ENCODE results near the gene UAP1L1.

The UAP1L1 gene

DNA sequence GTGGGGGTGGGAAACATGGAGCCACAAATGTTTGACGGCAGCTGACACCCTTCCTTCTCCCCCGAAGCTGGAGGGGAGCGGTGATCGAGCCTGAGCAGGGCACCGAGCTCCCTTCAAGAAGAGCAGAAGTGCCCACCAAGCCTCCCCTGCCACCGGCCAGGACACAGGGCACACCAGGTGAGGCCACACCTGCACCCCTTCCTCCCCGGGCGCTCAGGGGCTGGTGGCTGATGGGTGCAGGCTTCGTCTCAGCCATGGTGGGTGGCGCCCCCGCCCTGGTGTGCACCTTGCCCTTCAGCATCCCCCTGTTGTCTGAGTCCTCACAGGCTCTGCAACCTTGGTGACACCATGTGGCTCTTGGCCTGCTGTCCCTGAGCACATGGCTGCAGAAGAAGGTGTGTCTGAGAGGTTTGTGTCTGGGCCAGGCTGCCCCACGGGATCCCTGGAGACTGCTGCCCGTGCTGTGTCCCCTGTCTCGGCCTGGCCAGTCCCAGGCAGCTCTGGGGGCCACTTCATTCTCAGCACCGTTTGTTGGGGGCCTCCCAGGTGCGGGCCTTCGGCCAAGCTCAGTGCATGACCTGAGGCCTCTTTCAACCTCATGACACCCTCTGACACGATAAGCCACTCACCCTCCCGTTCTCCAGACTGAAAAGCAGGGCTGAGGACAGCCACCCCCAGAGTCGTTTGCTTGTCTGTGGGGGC is 20.6 kb downstream of the UAP1L1 start:
- DNase-seq (ENCODE audit: low read depth), result no peak

DNA sequence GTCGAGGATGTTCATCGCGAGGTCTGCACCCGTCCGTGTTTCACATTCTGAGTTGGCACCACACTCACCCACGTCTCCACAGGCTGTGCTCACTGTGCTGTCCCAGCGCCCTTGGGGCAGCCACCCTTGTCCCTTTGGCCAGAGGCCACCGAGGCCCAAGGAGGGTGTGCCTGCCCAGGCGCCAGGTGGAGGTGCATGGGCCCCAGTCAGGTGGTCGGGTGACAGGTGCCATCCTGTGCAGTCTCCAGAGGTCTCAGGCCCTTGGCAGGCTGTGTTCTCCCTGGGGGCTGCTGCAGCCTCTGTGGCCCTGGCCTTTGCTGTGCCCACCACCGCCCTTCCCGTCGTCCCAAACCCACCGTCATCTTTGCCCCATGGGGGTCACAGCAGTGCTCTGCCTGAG is 21.9 kb downstream of the UAP1L1 start:
- no peak for DNase-seq (ENCODE audit: low read depth)

DNA sequence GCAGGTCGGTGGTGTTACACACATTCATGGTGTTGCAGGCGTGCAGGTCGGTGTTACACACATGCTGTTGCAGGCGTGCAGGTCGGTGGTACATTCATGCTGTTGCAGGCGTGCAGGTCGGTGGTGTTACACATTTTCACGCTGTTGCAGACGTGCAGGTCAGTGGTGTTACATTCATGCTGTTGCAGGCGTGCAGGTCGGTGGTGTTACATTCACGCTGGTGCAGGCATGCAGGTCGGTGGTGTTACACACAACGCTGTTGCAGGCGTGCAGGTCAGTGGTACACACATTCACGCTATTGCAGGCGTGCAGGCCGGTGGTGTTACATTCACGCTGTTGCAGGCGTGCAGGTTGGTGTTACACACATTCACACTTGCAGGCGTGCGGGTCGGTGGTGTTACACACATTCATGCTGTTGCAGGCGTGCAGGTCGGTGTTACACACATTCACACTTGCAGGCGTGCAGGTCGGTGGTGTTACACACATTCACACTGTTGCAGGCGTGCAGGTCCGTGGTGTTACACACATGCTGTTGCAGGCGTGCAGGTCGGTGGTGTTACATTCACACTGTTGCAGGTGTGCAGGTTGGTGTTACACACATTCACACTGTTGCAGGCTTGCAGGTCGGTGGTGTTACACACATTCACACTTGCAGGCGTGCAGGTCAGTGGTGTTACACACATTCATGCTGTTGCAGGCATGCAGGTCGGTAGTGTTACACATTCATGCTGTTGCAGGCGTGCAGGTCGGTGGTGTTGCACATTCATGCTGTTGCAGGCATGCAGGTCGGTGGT is 26.1 kb downstream of the UAP1L1 start:
- DNase-seq (ENCODE audit: low read depth), result no peak

- DNase-seq (ENCODE audit: low read depth), result no peak
These were observed 28.7 kb downstream of the UAP1L1 start for GRCh38 chr9:137105814-137106661.

DNA sequence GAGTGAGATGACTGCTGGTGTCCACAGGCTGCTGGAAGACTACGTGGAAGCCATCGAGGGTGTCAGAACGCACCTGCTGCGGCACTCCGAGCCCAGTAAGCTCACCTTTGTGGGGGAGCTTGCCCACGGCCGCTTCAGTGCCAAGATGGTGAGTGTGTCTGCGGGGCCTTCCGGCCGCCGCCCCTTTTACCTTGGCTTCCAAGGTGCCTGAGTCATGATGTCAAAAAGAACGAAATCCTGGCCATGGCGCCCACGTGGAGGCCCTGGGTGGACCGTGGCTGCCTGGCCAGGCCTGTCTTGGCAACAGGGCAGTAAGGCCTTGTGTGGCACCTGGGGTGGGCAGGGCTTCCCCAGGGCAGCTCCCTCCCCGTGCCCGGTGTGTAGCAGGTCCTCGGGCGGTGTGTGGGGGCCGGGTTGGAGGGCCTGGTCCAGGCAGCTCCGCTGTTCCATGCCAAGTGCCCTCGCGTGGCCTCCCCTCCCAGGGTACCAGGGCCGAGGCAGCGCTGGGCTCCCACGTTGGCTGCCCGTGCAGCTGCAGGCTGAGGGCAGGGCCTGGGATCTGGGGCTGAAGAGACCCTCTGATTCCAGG is 29.4 kb downstream of the UAP1L1 start:
- no peak for DNase-seq (ENCODE audit: low read depth)

DNA sequence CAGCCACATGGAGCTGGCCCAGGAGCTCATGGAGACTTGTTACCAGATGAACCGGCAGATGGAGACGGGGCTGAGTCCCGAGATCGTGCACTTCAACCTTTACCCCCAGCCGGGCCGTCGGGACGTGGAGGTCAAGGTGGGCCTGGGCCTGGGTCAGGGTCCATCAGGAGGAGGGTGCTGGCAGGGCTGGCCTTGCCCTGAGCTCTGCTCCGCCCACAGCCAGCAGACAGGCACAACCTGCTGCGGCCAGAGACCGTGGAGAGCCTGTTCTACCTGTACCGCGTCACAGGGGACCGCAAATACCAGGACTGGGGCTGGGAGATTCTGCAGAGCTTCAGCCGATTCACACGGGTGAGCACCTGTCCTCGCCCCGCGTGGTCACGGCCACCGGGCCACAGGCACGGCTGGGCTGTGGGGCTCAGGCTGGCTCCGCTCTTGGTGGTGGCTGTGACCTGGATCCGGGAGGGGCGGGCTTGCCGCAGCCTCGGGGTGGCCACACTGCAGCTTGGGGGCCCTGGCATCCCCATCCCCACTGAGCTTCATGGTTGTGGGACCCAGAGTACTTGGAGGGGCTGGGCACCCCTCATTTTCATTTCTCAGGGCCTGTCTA is 30.1 kb downstream of the UAP1L1 start:
- DNase-seq (ENCODE audit: low read depth), result no peak

GRCh38 chr9:137107982-137108381 is 30.7 kb downstream of the UAP1L1 start:
- DNase-seq (ENCODE audit: low read depth), result no peak

DNA sequence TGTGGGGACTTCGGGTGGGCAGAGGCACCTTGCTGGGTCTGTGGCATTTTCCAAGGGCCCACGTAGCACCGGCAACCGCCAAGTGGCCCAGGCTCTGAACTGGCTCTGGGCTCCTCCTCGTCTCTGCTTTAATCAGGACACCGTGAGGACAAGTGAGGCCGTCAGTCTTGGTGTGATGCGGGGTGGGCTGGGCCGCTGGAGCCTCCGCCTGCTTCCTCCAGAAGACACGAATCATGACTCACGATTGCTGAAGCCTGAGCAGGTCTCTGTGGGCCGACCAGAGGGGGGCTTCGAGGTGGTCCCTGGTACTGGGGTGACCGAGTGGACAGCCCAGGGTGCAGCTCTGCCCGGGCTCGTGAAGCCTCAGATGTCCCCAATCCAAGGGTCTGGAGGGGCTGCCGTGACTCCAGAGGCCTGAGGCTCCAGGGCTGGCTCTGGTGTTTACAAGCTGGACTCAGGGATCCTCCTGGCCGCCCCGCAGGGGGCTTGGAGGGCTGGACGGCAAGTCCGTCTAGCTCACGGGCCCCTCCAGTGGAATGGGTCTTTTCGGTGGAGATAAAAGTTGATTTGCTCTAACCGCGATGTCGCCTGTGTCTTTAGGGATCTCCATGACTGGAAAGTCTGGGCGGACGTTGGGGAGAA is 31.4 kb downstream of the UAP1L1 start:
- no peak for DNase-seq (ENCODE audit: low read depth)

- no peak for DNase-seq (ENCODE audit: low read depth)
These were observed 32.2 kb downstream of the UAP1L1 start for GRCh38 chr9:137109250-137110146.

- DNase-seq (ENCODE audit: low read depth), result no peak
These were observed 33.0 kb downstream of the UAP1L1 start for GRCh38 chr9:137110147-137110910.

DNA sequence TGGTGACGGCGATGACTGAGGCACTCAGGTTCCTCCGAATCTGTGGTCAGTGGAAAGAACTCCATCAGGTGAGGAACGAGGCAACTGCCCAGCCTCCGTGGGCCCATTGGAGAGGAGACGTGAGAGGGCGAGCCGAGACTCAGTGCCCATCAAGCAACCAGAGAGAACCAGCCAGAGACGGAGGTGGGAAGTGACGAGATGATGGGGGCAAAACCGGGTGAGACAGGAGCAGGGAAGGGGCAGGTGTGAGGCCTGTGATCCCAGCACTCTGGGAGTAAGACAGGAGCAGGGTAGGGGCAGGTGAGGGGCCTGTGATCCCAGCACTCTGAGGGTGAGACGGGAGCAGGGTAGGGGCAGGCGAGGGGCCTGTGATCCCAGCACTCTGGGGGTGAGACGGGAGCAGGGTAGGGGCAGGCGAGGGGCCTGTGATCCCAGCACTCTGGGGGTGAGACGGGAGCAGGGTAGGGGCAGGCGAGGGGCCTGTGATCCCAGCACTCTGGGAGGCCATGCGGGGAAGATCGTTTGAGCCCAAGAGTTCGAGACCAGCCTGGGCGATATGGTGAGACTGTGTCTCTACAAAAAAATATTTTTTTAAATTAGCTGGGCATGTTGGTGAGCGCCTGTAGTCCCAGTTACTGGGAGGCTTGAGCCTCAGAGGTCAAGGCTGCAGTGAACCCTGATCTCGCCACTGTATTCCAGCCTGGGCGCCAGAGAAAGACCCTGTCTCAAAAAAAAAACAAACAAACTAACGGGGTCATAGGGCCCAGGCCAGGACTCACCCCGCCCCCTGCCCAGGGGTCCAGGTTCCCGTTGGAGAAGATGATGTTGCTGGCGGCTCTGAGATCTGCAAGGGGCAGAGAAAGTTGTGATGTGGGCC is 33.8 kb downstream of the UAP1L1 start:
- DNase-seq (ENCODE audit: low read depth), result no peak

- no peak for DNase-seq (ENCODE audit: low read depth)
These were observed 34.7 kb downstream of the UAP1L1 start for GRCh38 chr9:137111788-137112563.

GRCh38 chr9:137112564-137113384 is 35.5 kb downstream of the UAP1L1 start:
- DNase-seq (ENCODE audit: low read depth), result no peak

DNA sequence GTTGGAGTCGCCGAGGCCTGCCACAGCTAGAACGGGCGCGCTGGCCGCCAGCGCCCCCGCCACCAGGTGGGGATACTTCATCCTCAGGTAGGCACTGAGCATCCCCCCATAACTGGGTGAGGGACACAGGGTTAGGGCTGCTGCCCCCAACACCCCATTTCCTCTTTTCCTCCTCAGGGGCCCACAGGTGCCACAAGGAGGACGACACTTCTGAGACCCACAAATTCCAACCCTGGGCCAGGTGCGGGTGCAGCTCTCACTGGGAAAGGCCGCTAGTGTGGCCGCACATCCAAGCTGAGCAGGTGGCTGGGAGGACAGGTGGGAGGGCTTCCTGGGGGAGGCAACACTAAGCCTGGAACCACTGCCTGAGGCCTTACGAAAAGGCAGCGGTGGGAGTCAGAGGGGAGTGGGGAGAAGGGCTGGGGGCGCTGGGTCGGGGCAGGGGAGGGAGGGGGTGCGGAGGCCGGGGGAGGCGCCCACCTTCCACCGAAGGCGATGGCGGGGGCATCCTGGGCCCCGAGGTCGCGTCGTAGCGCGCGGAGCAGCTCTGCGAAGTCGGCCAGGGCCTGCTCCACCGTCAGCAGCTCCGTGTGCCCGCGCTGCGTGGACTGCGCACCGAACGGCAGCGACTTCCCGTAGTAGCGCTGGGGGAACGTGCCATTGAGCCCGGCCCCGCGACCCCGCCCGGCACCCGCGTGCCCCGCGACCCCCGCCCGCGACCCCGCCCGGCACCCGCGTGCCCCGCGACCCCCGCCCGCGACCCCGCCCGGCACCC is 36.3 kb downstream of the UAP1L1 start:
- no peak for DNase-seq (ENCODE audit: low read depth)

DNA sequence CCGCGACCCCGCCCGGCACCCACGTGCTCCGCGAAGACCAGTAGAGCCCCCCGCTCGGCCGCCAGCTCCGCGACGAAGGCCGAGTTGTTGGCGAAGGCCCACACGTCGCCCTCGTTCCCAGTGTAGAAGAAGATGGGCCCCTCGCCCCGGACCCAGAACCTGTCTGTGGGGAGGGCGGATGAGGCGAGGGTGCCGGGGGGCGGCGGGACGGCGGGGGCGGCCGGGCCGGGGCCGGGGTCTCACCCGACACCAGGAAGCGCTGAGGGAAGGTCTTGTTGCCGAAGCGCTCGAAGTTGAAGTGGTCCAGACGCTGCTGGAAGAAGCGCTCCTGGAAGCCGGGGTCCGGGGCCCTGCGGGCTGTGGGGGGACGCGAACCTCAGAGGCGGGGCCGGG is 36.9 kb downstream of the UAP1L1 start:
- no peak for DNase-seq (ENCODE audit: low read depth)

All from activated T-cell treated with anti-CD3 and anti-CD28 coated beads for 24 hours (primary cell).